HepG2 (cell line): Measurements from ENCODE around the gene UBE2O. TPM values are rescaled to one million over a fixed set of nuclear protein-coding genes. Genes with fewer than 3 reads are reported as not detected.
A peak's percentile ranks its signal among the peaks of the same experiment; 100 is the strongest.

Experiments
- HNRNPLL ChIP-seq: fragments of 200-400 bp; formaldehyde crosslinking; IDR thresholded peaks from 2 replicates; pipeline ENCODE4 v1.6.1; 2017; ENCODE audit warnings: mild to moderate bottlenecking, low read depth, low read length; ENCODE audit not compliant: poor library complexity, severe bottlenecking
- IKZF1 ChIP-seq: fragments of 450-650 bp; IDR thresholded peaks from 2 replicates; pipeline ENCODE4 v1.7.1; 2016
- MXD3 ChIP-seq: IDR thresholded peaks from 2 replicates; pipeline ENCODE4 v1.6.1; 2016; ENCODE audit warnings: mild to moderate bottlenecking, missing biosample characterization, missing genetic modification reagents
- POLR2G ChIP-seq: fragments of 200-400 bp; formaldehyde crosslinking; IDR thresholded peaks from 2 replicates; pipeline ENCODE4 v1.6.1; 2018; ENCODE audit warnings: mild to moderate bottlenecking, low read depth, low read length, moderate library complexity
- PTBP1 ChIP-seq: fragments of 200-400 bp; formaldehyde crosslinking; IDR thresholded peaks from 2 replicates; pipeline ENCODE4 v1.6.1; 2018; ENCODE audit warnings: low read length, low read depth; ENCODE audit not compliant: poor library complexity, severe bottlenecking
- SIX4 ChIP-seq: sonication (generic); formaldehyde crosslinking; IDR thresholded peaks from 2 replicates; pipeline ENCODE4 v1.4.0; 2020; ENCODE audit warnings: missing genetic modification reagents
- SMARCC2 ChIP-seq: fragments of 450-650 bp; IDR thresholded peaks from 2 replicates; pipeline ENCODE4 v1.6.1; 2017; ENCODE audit warnings: antibody characterized with exemption, mild to moderate bottlenecking
- SOX6 ChIP-seq, 2 experiments: fragments of 450-650 bp in 1 of 2; sonication (generic) in 1 of 2; formaldehyde crosslinking in 1 of 2; IDR thresholded peaks; 2 replicates each; pipeline versions ENCODE4 v1.4.0 to v1.6.1; 2017 to 2020; ENCODE audit warnings: antibody characterized with exemption in 1 of 2, mild to moderate bottlenecking in 1 of 2, missing genetic modification reagents in 1 of 2
- SSRP1 ChIP-seq: IDR thresholded peaks from 2 replicates; pipeline ENCODE4 v1.6.1; 2016; ENCODE audit warnings: control low read depth
- THAP7 ChIP-seq: sonication (generic); formaldehyde crosslinking; IDR thresholded peaks from 2 replicates; pipeline ENCODE4 v1.8.1; 2023; ENCODE audit warnings: mild to moderate bottlenecking, missing genetic modification reagents
- ZHX1 ChIP-seq: sonication (generic); formaldehyde crosslinking; IDR thresholded peaks from 2 replicates; pipeline ENCODE4 v1.8.1; 2022; ENCODE audit warnings: low read depth, mild to moderate bottlenecking, missing genetic modification reagents
- ZNF234 ChIP-seq: sonication (generic); formaldehyde crosslinking; conservative IDR thresholded peaks from 2 replicates; pipeline ENCODE4 v1.5.1; 2020; ENCODE audit warnings: mild to moderate bottlenecking, missing genetic modification reagents
- ZNF543 ChIP-seq: sonication (generic); formaldehyde crosslinking; IDR thresholded peaks from 2 replicates; pipeline ENCODE4 v1.4.0; 2020; ENCODE audit warnings: mild to moderate bottlenecking, missing genetic modification reagents
- ZNF580 ChIP-seq: IDR thresholded peaks from 2 replicates; pipeline ENCODE4 v1.6.1; 2016; ENCODE audit warnings: low read depth, borderline replicate concordance
- ZSCAN20 ChIP-seq: sonication (generic); formaldehyde crosslinking; IDR thresholded peaks from 2 replicates; pipeline ENCODE4 v1.4.0; 2020; ENCODE audit warnings: missing genetic modification reagents, mild to moderate bottlenecking, borderline replicate concordance
- polyA plus RNA-seq, 8 experiments: library from polyadenylated mRNA; depleted of rRNA in 3 of 8; stranded (reverse) in 7 of 8; unstranded in 1 of 8; fragments of >200 nt; fragmentation: Illumina TruSeq in 4 of 8; extraction: Trizol in 4 of 8; gene quantifications; 2 replicates each; pipeline versions ENCODE4 v1.2.1 to v1.2.3, GENCODE V29; 2011 to 2016; ENCODE audit warnings: low read depth in 4 of 8, missing spikeins in 1 of 8, mixed read lengths in 1 of 8; ENCODE audit not compliant: insufficient read depth in 1 of 8
- total RNA-seq, 5 experiments: library from RNA; depleted of rRNA; stranded (reverse); fragments of >200 nt; fragmentation: Illumina TruSeq; extraction: Trizol; gene quantifications; 2 replicates each; pipeline ENCODE4 v1.2.3, GENCODE V29; 2016; ENCODE audit warnings: low read depth in 1 of 5
- TF ChIP-seq, protein P1 (sequence below): sonication (generic); formaldehyde crosslinking; IDR thresholded peaks from 2 replicates; pipeline ENCODE4 v1.4.0; 2020; ENCODE audit warnings: missing genetic modification reagents, mild to moderate bottlenecking, borderline replicate concordance
- TF ChIP-seq, protein P2 (sequence below): sonication (generic); formaldehyde crosslinking; IDR thresholded peaks from 2 replicates; pipeline ENCODE4 v1.4.0; 2020; ENCODE audit warnings: missing genetic modification reagents
- TF ChIP-seq, protein P3 (sequence below): sonication (generic); formaldehyde crosslinking; IDR thresholded peaks from 2 replicates; pipeline ENCODE4 v1.4.0; 2020; ENCODE audit warnings: missing genetic modification reagents

Gene UBE2O
- total and polyA plus RNA-seq, 2 of the 13 experiments (the other 11 are each of a cell fraction or from before 2014, with no cell fraction given), result 21.5 to 23.5 TPM

- peak; percentile 50; the same call in 1 of the 2 replicates for TF ChIP-seq MXD3 (CRISPR knock-in tag)
- TF ChIP-seq ZNF580 (CRISPR knock-in tag), result 0 out of 2 replicates have a peak, but pooled peaks have one; percentile 52
- TF ChIP-seq SOX6 (IDR thresholded peaks at IDR 0.05), result no peak
- TF ChIP-seq SOX6 (CRISPR knock-in tag; IDR thresholded peaks at IDR 0.05), result no peak
- no peak for TF ChIP-seq SIX4 (CRISPR knock-in tag)
- peak; percentile 6; the same call in 1 of the 2 replicates for TF ChIP-seq ZHX1 (CRISPR knock-in tag)
- no peak for TF ChIP-seq PTBP1
- peak; percentile 84 for TF ChIP-seq POLR2G
- peak; percentile 84 for TF ChIP-seq HNRNPLL
- peak; percentile 93 for TF ChIP-seq THAP7 (CRISPR knock-in tag)
- TF ChIP-seq SSRP1 (CRISPR knock-in tag), result 0 out of 2 replicates have a peak, but pooled peaks have one; percentile 39
- TF ChIP-seq, protein P1, sequence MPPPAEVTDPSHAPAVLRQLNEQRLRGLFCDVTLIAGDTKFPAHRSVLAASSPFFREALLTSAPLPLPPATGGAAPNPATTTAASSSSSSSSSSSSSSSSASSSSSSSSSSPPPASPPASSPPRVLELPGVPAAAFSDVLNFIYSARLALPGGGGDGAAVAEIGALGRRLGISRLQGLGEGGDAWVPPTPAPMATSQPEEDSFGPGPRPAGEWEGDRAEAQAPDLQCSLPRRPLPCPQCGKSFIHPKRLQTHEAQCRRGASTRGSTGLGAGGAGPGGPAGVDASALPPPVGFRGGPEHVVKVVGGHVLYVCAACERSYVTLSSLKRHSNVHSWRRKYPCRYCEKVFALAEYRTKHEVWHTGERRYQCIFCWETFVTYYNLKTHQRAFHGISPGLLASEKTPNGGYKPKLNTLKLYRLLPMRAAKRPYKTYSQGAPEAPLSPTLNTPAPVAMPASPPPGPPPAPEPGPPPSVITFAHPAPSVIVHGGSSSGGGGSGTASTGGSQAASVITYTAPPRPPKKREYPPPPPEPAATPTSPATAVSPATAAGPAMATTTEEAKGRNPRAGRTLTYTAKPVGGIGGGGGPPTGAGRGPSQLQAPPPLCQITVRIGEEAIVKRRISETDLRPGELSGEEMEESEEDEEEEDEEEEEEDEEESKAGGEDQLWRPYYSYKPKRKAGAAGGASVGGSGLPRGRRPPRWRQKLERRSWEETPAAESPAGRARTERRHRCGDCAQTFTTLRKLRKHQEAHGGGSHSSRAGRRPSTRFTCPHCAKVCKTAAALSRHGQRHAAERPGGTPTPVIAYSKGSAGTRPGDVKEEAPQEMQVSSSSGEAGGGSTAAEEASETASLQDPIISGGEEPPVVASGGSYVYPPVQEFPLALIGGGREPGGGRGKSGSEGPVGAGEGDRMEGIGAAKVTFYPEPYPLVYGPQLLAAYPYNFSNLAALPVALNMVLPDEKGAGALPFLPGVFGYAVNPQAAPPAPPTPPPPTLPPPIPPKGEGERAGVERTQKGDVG (CRISPR knock-in tag), result no peak
- no peak for TF ChIP-seq ZSCAN20
- TF ChIP-seq IKZF1, result no peak
- TF ChIP-seq ZNF543 (CRISPR knock-in tag), result 0 out of 2 replicates have a peak, but pooled peaks have one; percentile 51
- TF ChIP-seq, protein P2, sequence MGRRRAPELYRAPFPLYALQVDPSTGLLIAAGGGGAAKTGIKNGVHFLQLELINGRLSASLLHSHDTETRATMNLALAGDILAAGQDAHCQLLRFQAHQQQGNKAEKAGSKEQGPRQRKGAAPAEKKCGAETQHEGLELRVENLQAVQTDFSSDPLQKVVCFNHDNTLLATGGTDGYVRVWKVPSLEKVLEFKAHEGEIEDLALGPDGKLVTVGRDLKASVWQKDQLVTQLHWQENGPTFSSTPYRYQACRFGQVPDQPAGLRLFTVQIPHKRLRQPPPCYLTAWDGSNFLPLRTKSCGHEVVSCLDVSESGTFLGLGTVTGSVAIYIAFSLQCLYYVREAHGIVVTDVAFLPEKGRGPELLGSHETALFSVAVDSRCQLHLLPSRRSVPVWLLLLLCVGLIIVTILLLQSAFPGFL, result 0 out of 2 replicates have a peak, but pooled peaks have one; percentile 28
- TF ChIP-seq, protein P3, sequence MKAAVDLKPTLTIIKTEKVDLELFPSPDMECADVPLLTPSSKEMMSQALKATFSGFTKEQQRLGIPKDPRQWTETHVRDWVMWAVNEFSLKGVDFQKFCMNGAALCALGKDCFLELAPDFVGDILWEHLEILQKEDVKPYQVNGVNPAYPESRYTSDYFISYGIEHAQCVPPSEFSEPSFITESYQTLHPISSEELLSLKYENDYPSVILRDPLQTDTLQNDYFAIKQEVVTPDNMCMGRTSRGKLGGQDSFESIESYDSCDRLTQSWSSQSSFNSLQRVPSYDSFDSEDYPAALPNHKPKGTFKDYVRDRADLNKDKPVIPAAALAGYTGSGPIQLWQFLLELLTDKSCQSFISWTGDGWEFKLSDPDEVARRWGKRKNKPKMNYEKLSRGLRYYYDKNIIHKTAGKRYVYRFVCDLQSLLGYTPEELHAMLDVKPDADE (CRISPR knock-in tag), result no peak
- no peak for TF ChIP-seq ZNF234
- TF ChIP-seq SMARCC2, result no peak
Measured at GRCh38 chr17:76501018-76501826, 48.3 kb upstream of the UBE2O start, which contains the start of gene RHBDF2 (continued).
